OCI-LY7 (cell line): ENCODE results near the gene CCDC192. TPM values are rescaled to one million over a fixed set of nuclear protein-coding genes. Genes with fewer than 3 reads are reported as not detected.

Experiments
- BruUV-seq: library from RNA; stranded (reverse); fragments of 400-500 nt; replicated peaks from 2 replicates; lab custom pipeline; 2021; lab: Mats Ljungman, UMichigan
- CTCF ChIA-PET: fragments of 300-600 bp; sonication (Branson Sonifier 250); formaldehyde crosslinking; loops from one replicate; lab custom pipeline; 2022; ENCODE audit warnings: antibody characterized with exemption; ENCODE audit not compliant: unreplicated experiment; lab: Charles Lee
- POLR2A ChIA-PET: fragments of 300-600 bp; sonication (Branson Sonifier 250); formaldehyde crosslinking; loops from one replicate; lab custom pipeline; 2022; ENCODE audit warnings: antibody characterized with exemption; lab: Charles Lee
- DNase-seq: peaks from one replicate; pipeline ENCODE4 v3.0.0-alpha.2; 2015; ENCODE audit warnings: low spot score
- H2AFZ ChIP-seq: fragments of 200-600 bp; sonication (generic), shearing (Covaris generic); 2 replicates; pipeline ENCODE4 v1.6.1; 2014; ENCODE audit warnings: mild to moderate bottlenecking, antibody characterized with exemption, low read length, moderate library complexity
- H3K27ac ChIP-seq: fragments of 200-600 bp; sonication (generic); 2 replicates; pipeline ENCODE4 v1.5.1; 2014; ENCODE audit warnings: mixed run types, low read depth, mild to moderate bottlenecking, moderate library complexity, low read length, inconsistent platforms; ENCODE audit not compliant: poor library complexity, severe bottlenecking
- H3K36me3 ChIP-seq: fragments of 200-600 bp; sonication (generic); 2 replicates; pipeline ENCODE4 v1.6.1; 2014; ENCODE audit warnings: mild to moderate bottlenecking, antibody characterized with exemption, low read length, moderate library complexity, mixed read lengths; ENCODE audit not compliant: insufficient read depth
- H3K4me1 ChIP-seq: fragments of 200-600 bp; sonication (generic); 2 replicates; pipeline ENCODE4 v1.5.1; 2014; ENCODE audit warnings: mild to moderate bottlenecking, low read length; ENCODE audit not compliant: insufficient read depth, poor library complexity, severe bottlenecking
- H3K4me2 ChIP-seq: fragments of 200-600 bp; sonication (generic); 2 replicates; pipeline ENCODE4 v1.6.1; 2014; ENCODE audit warnings: mild to moderate bottlenecking, low read length
- H3K4me3 ChIP-seq: fragments of 200-600 bp; sonication (generic); 2 replicates; pipeline ENCODE4 v1.5.1; 2014; ENCODE audit warnings: mild to moderate bottlenecking, low read depth, low read length; ENCODE audit not compliant: poor library complexity, severe bottlenecking
- H3K79me2 ChIP-seq: fragments of 200-600 bp; sonication (generic); 2 replicates; pipeline ENCODE4 v1.6.1; 2016; ENCODE audit warnings: low read depth, mild to moderate bottlenecking, low read length, moderate library complexity, mixed read lengths; ENCODE audit not compliant: insufficient read depth
- H3K9me2 ChIP-seq: fragments of 200-600 bp; sonication (generic); 2 replicates; pipeline ENCODE4 v1.6.1; 2016; ENCODE audit warnings: mild to moderate bottlenecking, low read length, mixed read lengths; ENCODE audit not compliant: insufficient read depth
- H3K9me3 ChIP-seq: fragments of 200-600 bp; sonication (generic); 2 replicates; pipeline ENCODE4 v1.6.1; 2014; ENCODE audit warnings: mild to moderate bottlenecking, mixed run types, low read length, mixed read lengths
- H4K20me1 ChIP-seq: fragments of 200-600 bp; sonication (generic); 2 replicates; pipeline ENCODE4 v1.6.1; 2014; ENCODE audit warnings: mild to moderate bottlenecking, antibody characterized with exemption, low read length, moderate library complexity, mixed read lengths; ENCODE audit not compliant: insufficient read depth
- CTCF ChIP-seq: fragments of 200-600 bp; sonication (generic); conservative IDR thresholded peaks from 2 replicates; pipeline ENCODE4 v1.5.1; 2014; ENCODE audit warnings: mild to moderate bottlenecking, antibody characterized with exemption, low read length, moderate library complexity, mixed read lengths
- EZH2phosphoT487 ChIP-seq: fragments of 200-600 bp; sonication (generic); IDR thresholded peaks from 2 replicates; pipeline ENCODE4 v1.6.1; 2018; ENCODE audit warnings: low read depth, borderline replicate concordance, mild to moderate bottlenecking, mixed run types, antibody characterized with exemption, low read length, moderate library complexity, mixed read lengths
- intact Hi-C: fragments of 100-400 bp; cut with micrococcal nuclease; formaldehyde crosslinking; loops from one replicate; pipeline ENCODE4 v1.10.0; 2022; ENCODE audit not compliant: unreplicated experiment
- total RNA-seq, 2 experiments: library from RNA; depleted of rRNA in 1 of 2; stranded (reverse); fragments of >200 nt in 1 of 2; shearing (Covaris generic) in 1 of 2; gene quantifications; 2 replicates each; pipeline ENCODE4 v1.2.3, GENCODE V29; 2014 to 2022

Gene CCDC192
- total RNA-seq, 2 experiments from 2014 or later, result not detected

- BruUV-seq, result no TSS peak
- ChIA-PET POLR2A (interaction anchor here (0.7 kb wide), 1 partner anchor 169 kb away, joined by 3 read pairs; no protein-coding TSS in a partner anchor), CTCF (no interaction called here)
- H3K4me3 ChIP-seq, result no peak overlapping the region
- no peak overlapping the region for H2AFZ ChIP-seq
- DNase-seq, result no peak
- H3K36me3 ChIP-seq, result no peaks in the 10 kb centered on the region
- intact Hi-C loops, result no loop called here
- no peaks in the 10 kb centered on the region for H3K4me1 ChIP-seq
- H3K79me2 ChIP-seq, result no peaks in the 10 kb centered on the region
- TF ChIP-seq EZH2phosphoT487, result no peak
- no peak for TF ChIP-seq CTCF
- H3K27ac ChIP-seq, result no peak overlapping the region
- H3K9me2 ChIP-seq, result no peaks in the 10 kb centered on the region
- no peaks in the 10 kb centered on the region for H3K9me3 ChIP-seq
- no peak overlapping the region for H3K4me2 ChIP-seq
- no peaks in the 10 kb centered on the region for H4K20me1 ChIP-seq
Observed at GRCh38 chr5:127761869-127762268, 58.7 kb downstream of the CCDC192 start.

GRCh38 chr5:127762412-127762811, 59.2 kb downstream of the CCDC192 start:
- CTCF ChIA-PET, result no interaction called here
- H3K4me2 ChIP-seq, result no peak overlapping the region
- H4K20me1 ChIP-seq, result no peaks in the 10 kb centered on the region
- intact Hi-C loops, result no loop called here
- H3K79me2 ChIP-seq, result no peaks in the 10 kb centered on the region
- TF ChIP-seq EZH2phosphoT487 (no peak), CTCF (no peak)
- H3K27ac ChIP-seq, result no peak overlapping the region
- H2AFZ ChIP-seq, result no peak overlapping the region
- POLR2A ChIA-PET, result interaction anchor here (0.6 kb wide), 1 partner anchor 28 kb away, joined by 3 read pairs; no protein-coding TSS in a partner anchor
- DNase-seq, result no peak
- no peaks in the 10 kb centered on the region for H3K9me3 ChIP-seq
- no peak overlapping the region for H3K4me3 ChIP-seq
- BruUV-seq, result no TSS peak
- no peaks in the 10 kb centered on the region for H3K9me2 ChIP-seq
- H3K4me1 ChIP-seq, result no peaks in the 10 kb centered on the region
- H3K36me3 ChIP-seq, result no peaks in the 10 kb centered on the region

- BruUV-seq, result no TSS peak
- no peak for DNase-seq
- Histone ChIP-seq H3K36me3 (no peaks in the 10 kb centered on the region), H3K4me3 (no peak overlapping the region), H3K4me1 (no peaks in the 10 kb centered on the region), H2AFZ (no peak overlapping the region), H3K4me2 (no peak overlapping the region), H3K27ac (no peak overlapping the region), H3K9me3 (no peaks in the 10 kb centered on the region), H4K20me1 (no peaks in the 10 kb centered on the region), H3K79me2 (no peaks in the 10 kb centered on the region), H3K9me2 (no peaks in the 10 kb centered on the region)
- TF ChIP-seq CTCF, result no peak
- TF ChIP-seq EZH2phosphoT487, result no peak
- CTCF ChIA-PET, result no interaction called here
- POLR2A ChIA-PET, result no interaction called here
- intact Hi-C loops, result no loop called here
Observed at GRCh38 chr5:127766676-127767335, 63.6 kb downstream of the CCDC192 start.
